Measurements from ENCODE around the gene PNMA6A.
"Not testable (repeated sequence)": the region's sequence is repeated elsewhere in the genome, so short reads cannot be mapped to it uniquely, and the experiment has no call there.

PNMA6A gene

DNA sequence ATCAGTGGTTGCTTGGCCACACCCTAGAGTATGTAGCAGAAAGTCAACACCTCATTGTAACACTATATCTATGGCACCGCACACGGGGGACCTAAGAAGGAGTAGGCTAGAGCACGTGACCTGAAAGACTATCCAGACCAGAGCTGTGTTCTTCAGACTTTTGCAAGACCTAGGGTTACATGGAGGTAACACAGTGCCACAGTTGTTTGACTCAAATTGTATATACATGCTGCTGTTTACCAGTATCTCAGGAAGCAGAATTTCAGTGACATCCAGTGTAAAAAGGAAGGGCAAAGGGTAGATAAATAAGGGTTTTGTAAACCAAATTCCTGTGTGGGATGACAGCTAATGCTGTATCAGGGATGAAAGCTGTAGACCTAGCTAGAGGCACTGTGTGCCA is 30.2 kb downstream of the PNMA6A start:
- H3K4me3 ChIP-seq (ENCODE audit: low read length) = no peak overlapping the region
- H3K9me3 ChIP-seq (ENCODE audit: insufficient read depth, low read length) = no peaks in the 10 kb centered on the region
- no peaks in the 10 kb centered on the region for H3K36me3 ChIP-seq (replicated peaks; ENCODE audit: low read depth, low read length)
- peaks cover 5% of the 10 kb centered on the region; the same call in 1 of the 2 replicates for H3K4me1 ChIP-seq (ENCODE audit: low read length)
- H3K27me3 ChIP-seq (ENCODE audit: low read depth, low read length) = no peaks in the 10 kb centered on the region
- H4K20me1 ChIP-seq (ENCODE audit: insufficient read depth, low read length) = no peaks in the 10 kb centered on the region
- no peak for TF ChIP-seq EZH2phosphoT487 (IDR thresholded peaks at IDR 0.05; ENCODE audit: low read depth)
- TF ChIP-seq, protein P1, sequence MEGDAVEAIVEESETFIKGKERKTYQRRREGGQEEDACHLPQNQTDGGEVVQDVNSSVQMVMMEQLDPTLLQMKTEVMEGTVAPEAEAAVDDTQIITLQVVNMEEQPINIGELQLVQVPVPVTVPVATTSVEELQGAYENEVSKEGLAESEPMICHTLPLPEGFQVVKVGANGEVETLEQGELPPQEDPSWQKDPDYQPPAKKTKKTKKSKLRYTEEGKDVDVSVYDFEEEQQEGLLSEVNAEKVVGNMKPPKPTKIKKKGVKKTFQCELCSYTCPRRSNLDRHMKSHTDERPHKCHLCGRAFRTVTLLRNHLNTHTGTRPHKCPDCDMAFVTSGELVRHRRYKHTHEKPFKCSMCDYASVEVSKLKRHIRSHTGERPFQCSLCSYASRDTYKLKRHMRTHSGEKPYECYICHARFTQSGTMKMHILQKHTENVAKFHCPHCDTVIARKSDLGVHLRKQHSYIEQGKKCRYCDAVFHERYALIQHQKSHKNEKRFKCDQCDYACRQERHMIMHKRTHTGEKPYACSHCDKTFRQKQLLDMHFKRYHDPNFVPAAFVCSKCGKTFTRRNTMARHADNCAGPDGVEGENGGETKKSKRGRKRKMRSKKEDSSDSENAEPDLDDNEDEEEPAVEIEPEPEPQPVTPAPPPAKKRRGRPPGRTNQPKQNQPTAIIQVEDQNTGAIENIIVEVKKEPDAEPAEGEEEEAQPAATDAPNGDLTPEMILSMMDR (IDR thresholded peaks at IDR 0.05; ENCODE audit: low read depth, low read length) = no peak
- H3K79me2 ChIP-seq (ENCODE audit: low read length) = no peaks in the 10 kb centered on the region
- H3K9ac ChIP-seq (ENCODE audit: low read length) = no peak overlapping the region
- no peak overlapping the region for H2AFZ ChIP-seq (ENCODE audit: low read depth, low read length)
- H3K27ac ChIP-seq (ENCODE audit: low read length) = no peak overlapping the region
- H3K4me2 ChIP-seq (ENCODE audit: low read length) = no peak overlapping the region

DNA sequence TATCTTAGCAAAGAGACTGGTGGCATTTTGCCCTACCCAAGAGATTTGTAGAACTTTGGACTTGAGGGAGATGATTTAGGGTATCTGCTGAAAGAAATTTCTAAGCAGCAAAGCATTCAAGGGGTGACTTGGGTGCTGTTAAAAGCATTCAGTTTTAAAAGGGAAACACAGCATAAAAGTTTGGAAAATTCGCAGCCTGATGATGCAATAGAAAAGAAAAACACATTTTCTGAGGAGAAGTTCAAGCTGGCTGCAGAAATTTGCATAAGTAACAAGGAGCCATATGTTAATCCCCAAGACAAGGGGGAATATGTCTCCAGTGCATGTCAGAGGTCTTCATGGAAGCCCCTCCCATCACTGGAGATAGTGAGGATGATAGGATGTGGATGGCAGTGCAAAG is 32.7 kb downstream of the PNMA6A start:
- H4K20me1 ChIP-seq (ENCODE audit: insufficient read depth, low read length); H3K27ac ChIP-seq (ENCODE audit: low read length); H3K4me2 ChIP-seq (ENCODE audit: low read length); H3K9ac ChIP-seq (ENCODE audit: low read length); H3K4me1 ChIP-seq (ENCODE audit: low read length); H3K4me3 ChIP-seq (ENCODE audit: low read length); H3K36me3 ChIP-seq (replicated peaks; ENCODE audit: low read depth, low read length); H3K27me3 ChIP-seq (ENCODE audit: low read depth, low read length); H3K79me2 ChIP-seq (ENCODE audit: low read length); H2AFZ ChIP-seq (ENCODE audit: low read depth, low read length); H3K9me3 ChIP-seq (ENCODE audit: insufficient read depth, low read length): not testable (repeated sequence)

DNA sequence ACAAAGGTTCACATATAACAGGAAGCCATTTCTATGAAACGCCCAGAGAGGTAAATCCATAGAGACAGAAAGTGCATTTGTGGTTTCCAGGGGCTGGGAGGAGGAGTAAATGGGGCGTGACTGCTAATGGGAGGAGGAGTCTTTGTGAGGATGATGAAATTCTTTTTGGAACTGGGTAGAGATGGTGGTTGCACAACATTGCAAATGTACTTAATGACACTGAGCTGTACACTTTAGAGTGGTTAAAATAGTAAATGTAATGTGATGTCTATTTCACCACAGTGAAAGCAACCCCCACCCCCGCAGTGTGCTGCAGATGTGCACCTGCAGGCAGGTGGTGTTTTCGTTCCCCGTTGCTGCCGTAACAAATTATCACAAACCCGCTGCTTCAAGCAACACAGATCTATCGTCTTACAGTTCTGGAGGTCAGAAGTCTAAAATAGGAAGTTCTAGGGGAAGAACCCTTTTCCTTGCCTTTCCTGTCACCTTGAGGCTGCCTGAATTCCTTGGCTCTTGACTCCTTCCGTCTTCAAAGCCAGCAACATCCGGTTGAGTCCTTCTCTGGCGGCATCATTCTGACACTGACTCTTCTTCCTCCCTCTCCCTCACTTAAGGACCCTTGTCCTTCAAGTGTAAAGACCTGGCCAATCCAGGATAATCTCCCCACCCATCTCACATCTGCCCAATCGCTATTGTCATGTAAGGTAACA is 34.0 kb downstream of the PNMA6A start:
- not testable (repeated sequence) for H3K9ac ChIP-seq (ENCODE audit: low read length); H3K9me3 ChIP-seq (ENCODE audit: insufficient read depth, low read length); H2AFZ ChIP-seq (ENCODE audit: low read depth, low read length); H4K20me1 ChIP-seq (ENCODE audit: insufficient read depth, low read length); H3K27me3 ChIP-seq (ENCODE audit: low read depth, low read length); H3K4me3 ChIP-seq (ENCODE audit: low read length); H3K27ac ChIP-seq (ENCODE audit: low read length); H3K4me1 ChIP-seq (ENCODE audit: low read length); H3K36me3 ChIP-seq (replicated peaks; ENCODE audit: low read depth, low read length); H3K79me2 ChIP-seq (ENCODE audit: low read length)
- H3K4me2 ChIP-seq (ENCODE audit: low read length) = peak overlapping the region; percentile 24; the same call in 1 of the 2 replicates

DNA sequence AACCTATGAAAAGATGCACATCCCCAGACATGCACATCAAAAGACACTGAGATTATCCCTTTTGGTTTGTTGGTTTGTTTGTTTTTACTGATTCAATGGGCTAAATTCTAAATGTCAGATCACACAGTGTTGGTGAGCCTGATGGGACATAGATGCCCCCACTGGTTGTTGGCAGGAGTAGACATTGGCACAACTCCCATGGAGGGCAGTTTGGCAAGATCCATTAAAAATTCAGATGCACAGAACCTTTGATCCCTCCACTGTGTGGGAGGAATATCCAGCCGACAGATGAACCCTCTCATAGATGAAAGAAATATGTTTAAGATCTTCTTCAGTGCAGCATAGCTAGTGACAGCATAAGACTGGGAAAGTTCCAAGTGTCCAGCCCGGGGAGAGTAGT is 38.5 kb downstream of the PNMA6A start:
- not testable (repeated sequence) for H2AFZ ChIP-seq (ENCODE audit: low read depth, low read length); H3K27ac ChIP-seq (ENCODE audit: low read length); H3K4me1 ChIP-seq (ENCODE audit: low read length); H3K9ac ChIP-seq (ENCODE audit: low read length); H4K20me1 ChIP-seq (ENCODE audit: insufficient read depth, low read length); H3K4me2 ChIP-seq (ENCODE audit: low read length); H3K9me3 ChIP-seq (ENCODE audit: insufficient read depth, low read length); H3K79me2 ChIP-seq (ENCODE audit: low read length); H3K27me3 ChIP-seq (ENCODE audit: low read depth, low read length); H3K36me3 ChIP-seq (replicated peaks; ENCODE audit: low read depth, low read length); H3K4me3 ChIP-seq (ENCODE audit: low read length)

DNA sequence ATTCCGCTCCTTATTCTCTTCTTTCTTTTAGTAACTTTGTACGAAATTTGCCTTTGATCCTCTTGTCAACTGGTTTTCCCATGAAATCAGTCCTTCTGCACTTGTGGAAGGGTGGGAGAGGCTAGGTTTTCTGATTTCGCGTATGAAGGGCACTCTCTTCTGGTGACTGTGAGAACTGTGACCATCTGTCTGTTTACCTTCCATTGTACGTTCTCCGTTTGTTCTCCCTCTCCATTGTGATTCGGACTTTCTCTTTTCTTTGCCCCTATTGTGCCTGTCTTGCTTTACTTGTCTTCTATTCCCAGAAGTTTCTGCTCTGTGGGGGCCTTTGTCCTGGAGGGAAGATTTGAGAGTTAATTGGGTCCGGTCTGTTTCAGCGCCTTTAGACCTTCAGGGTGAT is 41.6 kb downstream of the PNMA6A start:
- H3K36me3 ChIP-seq (replicated peaks; ENCODE audit: low read depth, low read length); H3K9me3 ChIP-seq (ENCODE audit: insufficient read depth, low read length); H3K27me3 ChIP-seq (ENCODE audit: low read depth, low read length); H3K4me3 ChIP-seq (ENCODE audit: low read length); H3K4me1 ChIP-seq (ENCODE audit: low read length); H3K27ac ChIP-seq (ENCODE audit: low read length); H2AFZ ChIP-seq (ENCODE audit: low read depth, low read length); H3K4me2 ChIP-seq (ENCODE audit: low read length); H3K9ac ChIP-seq (ENCODE audit: low read length); H4K20me1 ChIP-seq (ENCODE audit: insufficient read depth, low read length); H3K79me2 ChIP-seq (ENCODE audit: low read length): not testable (repeated sequence)

DNA sequence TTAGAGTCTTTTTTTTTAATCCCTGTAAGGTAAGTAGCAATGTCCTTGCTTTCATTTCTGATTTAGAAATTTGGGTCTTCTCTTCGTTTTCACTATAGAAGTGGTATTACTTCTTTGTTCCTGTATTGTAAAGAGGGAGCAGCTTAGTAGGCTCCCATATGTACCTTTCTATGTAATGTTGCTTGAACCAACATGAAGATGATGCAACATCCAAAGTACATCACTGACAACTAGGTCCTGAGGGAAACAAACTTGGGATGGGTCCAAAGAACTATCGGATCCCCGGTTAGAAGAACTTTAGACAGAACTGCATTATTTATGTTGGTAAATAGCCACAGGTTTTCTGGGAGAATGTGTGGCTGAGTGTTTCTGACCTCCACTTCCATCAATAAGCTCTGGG is 45.5 kb downstream of the PNMA6A start:
- H4K20me1 ChIP-seq (ENCODE audit: insufficient read depth, low read length); H3K27ac ChIP-seq (ENCODE audit: low read length); H3K9me3 ChIP-seq (ENCODE audit: insufficient read depth, low read length); H3K4me2 ChIP-seq (ENCODE audit: low read length); H3K79me2 ChIP-seq (ENCODE audit: low read length); H3K27me3 ChIP-seq (ENCODE audit: low read depth, low read length); H3K36me3 ChIP-seq (replicated peaks; ENCODE audit: low read depth, low read length); H3K4me1 ChIP-seq (ENCODE audit: low read length); H3K9ac ChIP-seq (ENCODE audit: low read length); H3K4me3 ChIP-seq (ENCODE audit: low read length); H2AFZ ChIP-seq (ENCODE audit: low read depth, low read length): not testable (repeated sequence)

DNA sequence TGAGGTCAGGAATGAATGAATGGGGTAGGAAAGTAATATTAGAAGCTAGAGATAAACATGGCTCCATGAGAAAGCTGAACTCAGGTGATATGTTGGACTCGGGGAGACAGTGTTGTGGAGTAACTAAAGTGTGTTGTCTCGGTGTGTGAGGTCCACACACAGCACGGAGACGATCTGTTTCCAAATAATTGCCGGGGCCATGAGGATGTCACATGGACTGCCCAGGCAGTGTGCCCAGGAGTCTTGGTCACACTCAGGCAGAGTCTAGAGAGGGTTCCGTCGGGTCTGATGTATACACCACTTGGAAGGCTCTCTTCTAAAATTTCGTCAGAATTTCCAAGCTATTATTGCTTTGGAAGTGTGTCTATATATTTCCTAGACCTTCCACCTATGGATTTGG is 48.0 kb downstream of the PNMA6A start:
- not testable (repeated sequence) for H3K27ac ChIP-seq (ENCODE audit: low read length); H3K9ac ChIP-seq (ENCODE audit: low read length); H4K20me1 ChIP-seq (ENCODE audit: insufficient read depth, low read length); H3K4me2 ChIP-seq (ENCODE audit: low read length); H3K4me1 ChIP-seq (ENCODE audit: low read length); H3K4me3 ChIP-seq (ENCODE audit: low read length); H3K36me3 ChIP-seq (replicated peaks; ENCODE audit: low read depth, low read length); H3K27me3 ChIP-seq (ENCODE audit: low read depth, low read length); H3K79me2 ChIP-seq (ENCODE audit: low read length); H3K9me3 ChIP-seq (ENCODE audit: insufficient read depth, low read length); H2AFZ ChIP-seq (ENCODE audit: low read depth, low read length)

DNA sequence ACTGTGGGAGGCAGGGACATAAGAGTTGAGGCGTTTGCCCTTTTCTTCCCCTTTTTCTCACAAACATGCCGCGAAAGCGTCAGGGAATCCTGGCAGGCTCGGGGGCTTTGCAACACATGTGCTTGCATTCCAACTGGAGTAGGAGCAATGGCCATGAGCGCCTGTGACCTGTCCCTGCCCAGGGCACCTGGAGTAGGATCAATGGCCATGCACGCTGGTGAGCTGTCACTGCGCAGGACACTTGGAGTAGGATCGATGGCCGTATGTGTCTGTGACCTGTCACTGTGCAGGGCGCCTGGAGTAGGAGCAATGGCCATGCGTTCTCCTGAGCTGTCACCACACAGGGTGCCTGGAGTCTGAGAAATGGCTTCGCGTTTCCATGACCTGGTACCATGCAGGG is 51.2 kb downstream of the PNMA6A start:
- not testable (repeated sequence) for H2AFZ ChIP-seq (ENCODE audit: low read depth, low read length); H3K36me3 ChIP-seq (replicated peaks; ENCODE audit: low read depth, low read length)

More for the DNA sequence above, 51.2 kb downstream of the PNMA6A start:
- not testable (repeated sequence) for H3K4me3 ChIP-seq (ENCODE audit: low read length); H4K20me1 ChIP-seq (ENCODE audit: insufficient read depth, low read length); H3K9ac ChIP-seq (ENCODE audit: low read length); H3K9me3 ChIP-seq (ENCODE audit: insufficient read depth, low read length); H3K27me3 ChIP-seq (ENCODE audit: low read depth, low read length); H3K4me2 ChIP-seq (ENCODE audit: low read length); H3K27ac ChIP-seq (ENCODE audit: low read length); H3K4me1 ChIP-seq (ENCODE audit: low read length); H3K79me2 ChIP-seq (ENCODE audit: low read length)
